GM12878 (cell line): ENCODE results near the gene MUC7. TPM values are rescaled to one million over a fixed set of nuclear protein-coding genes. Genes with fewer than 3 reads are reported as not detected.
"Not testable (repeated sequence)": the region's sequence is repeated elsewhere in the genome, so short reads cannot be mapped to it uniquely, and the experiment has no call there.

Experiments used
- ATAC-seq: fragments of 200-7000 bp; cut with Tn5 transposase; 3 replicates; pipeline ENCODE4 v1.9.1; 2020; ENCODE audit warnings: mild to moderate bottlenecking, moderate library complexity
- BruUV-seq: library from RNA; stranded (reverse); fragments of 400-500 nt; replicated peaks from 2 replicates; lab custom pipeline; 2021; lab: Mats Ljungman, UMichigan
- CTCF ChIA-PET: fragments of 300-600 bp; sonication (Branson Sonifier 250); formaldehyde crosslinking; extraction: SDS; loops from one replicate; lab custom pipeline; 2021; ENCODE audit warnings: inconsistent platforms; lab: Yijun Ruan, JAX
- POLR2A ChIA-PET: fragments of 350-600 bp; formaldehyde crosslinking; extraction: SDS; loops from one replicate; lab custom pipeline; 2021; ENCODE audit warnings: inconsistent platforms; lab: Charles Lee
- RAD21 ChIA-PET: fragments of 300-600 bp; sonication (Branson Sonifier 250); formaldehyde crosslinking; loops from one replicate; lab custom pipeline; 2023; ENCODE audit warnings: antibody characterized with exemption; ENCODE audit not compliant: unreplicated experiment; lab: Charles Lee
- SMC1A ChIA-PET: fragments of 300-600 bp; sonication (Branson Sonifier 250); formaldehyde crosslinking; loops from one replicate; lab custom pipeline; 2023; ENCODE audit not compliant: unreplicated experiment, uncharacterized antibody; lab: Charles Lee
- DNase-seq: peaks from one replicate; pipeline ENCODE4 v3.0.0-alpha.2; 2011; ENCODE audit warnings: low read depth, low spot score
- FAIRE-seq: peaks from 3 replicates; lab custom pipeline; 2011; peaks lifted over from hg19 to GRCh38; lab: Jason Lieb, UNC
- H2AFZ ChIP-seq: 2 replicates; pipeline ENCODE4 v1.6.0; 2011; ENCODE audit warnings: low read depth, low read length, control low read depth; ENCODE audit not compliant: control insufficient read depth
- H3K27ac ChIP-seq: 2 replicates; pipeline ENCODE4 v1.5.1; 2011; ENCODE audit warnings: control low read depth; ENCODE audit not compliant: control insufficient read depth, insufficient read depth
- H3K27me3 ChIP-seq, 2 experiments: replicated peaks in 1 of 2; 2 replicates each; pipeline versions ENCODE4 v1.6.0 to v1.6.1; 2011; ENCODE audit warnings: low read length in 1 of 2; ENCODE audit not compliant: control insufficient read depth in 2 of 2, insufficient read depth in 2 of 2
- H3K36me3 ChIP-seq, 2 experiments: 2 replicates each; pipeline ENCODE4 v1.5.1; 2011; ENCODE audit warnings: low read length in 1 of 2; ENCODE audit not compliant: control insufficient read depth in 2 of 2, insufficient read depth in 2 of 2
- H3K4me1 ChIP-seq: 2 replicates; pipeline ENCODE4 v1.6.1; 2011; ENCODE audit warnings: mild to moderate bottlenecking, low read length, moderate library complexity, mixed read lengths; ENCODE audit not compliant: control insufficient read depth, insufficient read depth
- H3K4me2 ChIP-seq: 2 replicates; pipeline ENCODE4 v1.6.0; 2011; ENCODE audit warnings: control low read depth; ENCODE audit not compliant: control insufficient read depth, insufficient read depth
- H3K4me3 ChIP-seq: fragments of 200-600 bp; sonication (generic); 2 replicates; pipeline ENCODE4 v1.5.1; 2016
- H3K79me2 ChIP-seq: 2 replicates; pipeline ENCODE4 v1.6.0; 2011; ENCODE audit warnings: low read length; ENCODE audit not compliant: control insufficient read depth, insufficient read depth
- H3K9ac ChIP-seq: 2 replicates; pipeline ENCODE4 v1.8.0; 2011; ENCODE audit warnings: low read length, control low read depth, mixed read lengths; ENCODE audit not compliant: control insufficient read depth, insufficient read depth
- H3K9me3 ChIP-seq: replicated peaks from 3 replicates; pipeline ENCODE4 v1.5.1; 2011; ENCODE audit warnings: mild to moderate bottlenecking, low read length; ENCODE audit not compliant: control insufficient read depth, insufficient read depth
- H4K20me1 ChIP-seq: 2 replicates; pipeline ENCODE4 v1.6.0; 2011; ENCODE audit not compliant: control insufficient read depth, insufficient read depth
- EZH2 ChIP-seq: IDR thresholded peaks from 2 replicates; pipeline ENCODE4 v1.6.1; 2012; ENCODE audit warnings: low read depth, mild to moderate bottlenecking, control low read depth, inconsistent platforms, low read length, borderline replicate concordance; ENCODE audit not compliant: control insufficient read depth
- HDAC6 ChIP-seq: fragments of 200-600 bp; sonication (generic); IDR thresholded peaks from one replicate; pipeline ENCODE4 v1.8.0; 2017; ENCODE audit warnings: antibody characterized with exemption; ENCODE audit not compliant: unreplicated experiment
- IRF5 ChIP-seq: fragments of 450-650 bp; IDR thresholded peaks from 2 replicates; pipeline ENCODE4 v1.6.1; 2017; ENCODE audit warnings: borderline replicate concordance
- MLLT1 ChIP-seq: fragments of 450-650 bp; IDR thresholded peaks from 2 replicates; pipeline ENCODE4 v1.6.1; 2016; ENCODE audit warnings: mild to moderate bottlenecking
- WGBS: methylation state at CpG from one replicate; pipeline ENCODE4 v1.1.6; 2016; ENCODE audit warnings: low lambda C conversion rate; ENCODE audit not compliant: insufficient replicate concordance, insufficient coverage; ENCODE audit errors: missing lambda C conversion rate; 5-methylcytosine and 5-hydroxymethylcytosine counted together
- in situ Hi-C: fragments of 300-500 bp; cut with MboI; formaldehyde crosslinking; loops from 9 replicates; pipeline ENCODE4 v1.14.3; 2018; ENCODE audit warnings: mixed read lengths
- intact Hi-C: fragments of 100-400 bp; cut with micrococcal nuclease; formaldehyde crosslinking; loops from one replicate; pipeline ENCODE4 v1.14.2; 2022; ENCODE audit not compliant: unreplicated experiment
- polyA plus RNA-seq, 11 experiments: library from polyadenylated mRNA; depleted of rRNA in 4 of 11; unstranded in 6 of 11; stranded (reverse) in 5 of 11; fragments of >200 nt; fragmentation: Nextera tagmentation in 4 of 11; fragmentation: Illumina TruSeq in 1 of 11; extraction: Ambion mirVana in 4 of 11; extraction: Trizol in 1 of 11; gene quantifications; 1 replicate in 1 of 11; 2 replicates in 10 of 11; pipeline versions ENCODE4 v1.2.1 to v1.2.3, GENCODE V29; 2011 to 2016; ENCODE audit warnings: inconsistent platforms in 2 of 11, missing spikeins in 2 of 11, low read depth in 1 of 11
- total RNA-seq, 4 experiments: library from RNA; depleted of rRNA in 3 of 4; stranded (reverse); fragments of >200 nt in 3 of 4; fragmentation: Illumina TruSeq in 1 of 4; extraction: Trizol in 1 of 4; gene quantifications; 2 replicates each; pipeline versions ENCODE4 v1.2.1 to v1.2.3, GENCODE V29; 2013 to 2021

Gene MUC7
- total and polyA plus RNA-seq, 10 of the 15 experiments (the other 5 are each of a cell fraction or from before 2014, with no cell fraction given) = not detected

GRCh38 chr4:70501838-70502237 lies 29.8 kb downstream of the MUC7 start:
- H4K20me1 ChIP-seq, H3K9ac ChIP-seq, FAIRE-seq, H3K4me2 ChIP-seq, H3K79me2 ChIP-seq, H2AFZ ChIP-seq, RAD21 ChIA-PET, BruUV-seq, H3K27ac ChIP-seq, H3K27me3 ChIP-seq, DNase-seq, ATAC-seq, H3K4me1 ChIP-seq, H3K9me3 ChIP-seq, H3K36me3 ChIP-seq, H3K4me3 ChIP-seq, POLR2A ChIA-PET: not testable (repeated sequence)
- SMC1A ChIA-PET = interaction anchor here (1.0 to 1.6 kb wide), 2 partner anchors 117 to 187 kb away, joined by 3 to 7 read pairs; no protein-coding TSS in a partner anchor
- intact Hi-C loops (loop anchor here (5.0 kb wide), 1 partner anchor 100 kb away; no protein-coding TSS in a partner anchor), in situ Hi-C loops (loop anchor here (25.0 kb wide), 1 partner anchor 815 kb away; no protein-coding TSS in a partner anchor)
- WGBS = 77% methylated on average over 7 of the region's 8 CpGs
- CTCF ChIA-PET = interaction anchor here (2.6 kb wide), 1 partner anchor 10 kb away, joined by 9 read pairs; no protein-coding TSS in a partner anchor

- ChIA-PET CTCF (interaction anchor here (0.7 to 7.2 kb wide), 7 partner anchors 36 to 814 kb away, joined by 3 to 80 read pairs (median 4); no protein-coding TSS in a partner anchor), SMC1A (interaction anchor here (0.6 to 2.2 kb wide), 7 partner anchors 108 to 604 kb away, joined by 3 to 12 read pairs (median 5); no protein-coding TSS in a partner anchor), POLR2A (interaction anchor here (0.7 kb wide), 1 partner anchor 14 kb away, joined by 4 read pairs; no protein-coding TSS in a partner anchor), RAD21 (interaction anchor here (0.7 kb wide), 1 partner anchor 8 kb away, joined by 3 read pairs; no protein-coding TSS in a partner anchor)
- no peaks in the 10 kb centered on the region for H3K27me3 ChIP-seq
- H3K36me3 ChIP-seq = no peaks in the 10 kb centered on the region
- no peaks in the 10 kb centered on the region for H3K79me2 ChIP-seq
- H4K20me1 ChIP-seq = no peaks in the 10 kb centered on the region
- no peak overlapping the region for H3K27ac ChIP-seq
- ATAC-seq = peak; percentile 60
- intact Hi-C loops = loop anchor here (1.0 to 5.0 kb wide), 6 partner anchors 54 to 816 kb away; no protein-coding TSS in a partner anchor
- no peaks in the 10 kb centered on the region for H3K4me1 ChIP-seq
- BruUV-seq = no TSS peak
- DNase-seq = no peak
- 1% methylated on average over 4 of the region's 4 CpGs for WGBS
- H3K9ac ChIP-seq = no peak overlapping the region
- TF ChIP-seq MLLT1 = no peak
- TF ChIP-seq IRF5 = no peak
- TF ChIP-seq HDAC6 = no peak
- no peak for TF ChIP-seq EZH2
- no peak for FAIRE-seq
- no peak overlapping the region for H2AFZ ChIP-seq
- H3K4me3 ChIP-seq = no peak overlapping the region
- in situ Hi-C loops = loop anchor here (25.0 kb wide), 1 partner anchor 817 kb away; no protein-coding TSS in a partner anchor
- H3K4me2 ChIP-seq = no peak overlapping the region
- no peaks in the 10 kb centered on the region for H3K9me3 ChIP-seq
Measured at GRCh38 chr4:70504733-70505132, 32.7 kb downstream of the MUC7 start.
